Measurements from ENCODE around the gene FAM25C.
"Not testable (repeated sequence)": the region's sequence is repeated elsewhere in the genome, so short reads cannot be mapped to it uniquely, and the experiment has no call there.

The FAM25C gene

GRCh38 chr10:47999691-48000090 is at the start of gene FAM25C:
Gene FAM25C (minus strand): TSS chr10:47999791. CDS start chr10:47999765, 26 bp downstream.
- DNase-seq: not testable (repeated sequence)

- DNase-seq: not testable (repeated sequence)
Observed at GRCh38 chr10:48044557-48044956, 45.0 kb upstream of the FAM25C start.

DNA sequence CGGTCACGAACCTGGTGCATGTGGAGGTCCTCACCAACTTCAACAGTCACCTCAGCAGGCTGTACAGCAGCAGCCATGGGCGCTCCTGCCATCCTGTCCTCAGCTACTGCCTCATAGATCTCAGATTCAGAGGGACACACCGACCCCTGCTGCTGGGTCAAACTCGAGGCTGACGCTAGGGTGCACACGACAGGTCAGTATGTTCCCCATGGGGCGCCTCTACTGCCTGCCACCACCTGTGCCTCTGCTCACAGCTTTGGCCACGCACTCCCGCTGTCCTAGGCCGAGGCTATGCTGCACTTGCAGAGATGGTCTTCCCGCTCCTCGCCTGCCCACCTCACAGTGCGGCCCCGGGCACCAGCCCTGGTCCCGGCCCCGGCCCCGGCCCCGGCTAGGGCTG is 31.8 kb upstream of the FAM25C start:
- not testable (repeated sequence) for DNase-seq

- DNase-seq: not testable (repeated sequence)
Observed at GRCh38 chr10:48002306-48002705, 2.7 kb upstream of the FAM25C start.

DNA sequence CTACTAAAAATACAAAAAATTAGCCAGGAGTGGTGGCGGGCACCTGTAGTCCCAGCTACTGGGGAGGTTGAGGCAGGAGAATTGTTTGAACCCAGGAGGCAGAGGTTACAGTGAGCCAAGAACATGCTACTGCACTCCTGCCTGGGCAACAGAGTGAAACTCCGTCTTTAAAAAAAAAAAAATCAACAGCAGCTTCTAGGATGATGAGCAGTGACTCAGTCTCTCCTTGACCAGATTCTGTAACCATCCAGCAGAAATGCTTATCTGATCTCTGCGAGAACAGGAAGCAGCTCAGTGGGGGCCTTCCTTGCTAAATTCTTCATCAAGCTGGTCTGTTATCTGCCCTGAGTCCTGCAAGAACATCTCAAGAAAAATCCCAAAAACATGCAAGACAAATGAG is 5.5 kb downstream of the FAM25C start:
- DNase-seq: not testable (repeated sequence)

GRCh38 chr10:47992560-47992959 is 7.0 kb downstream of the FAM25C start:
- not testable (repeated sequence) for DNase-seq

GRCh38 chr10:47991706-47992105 is 7.9 kb downstream of the FAM25C start:
- not testable (repeated sequence) for DNase-seq

DNA sequence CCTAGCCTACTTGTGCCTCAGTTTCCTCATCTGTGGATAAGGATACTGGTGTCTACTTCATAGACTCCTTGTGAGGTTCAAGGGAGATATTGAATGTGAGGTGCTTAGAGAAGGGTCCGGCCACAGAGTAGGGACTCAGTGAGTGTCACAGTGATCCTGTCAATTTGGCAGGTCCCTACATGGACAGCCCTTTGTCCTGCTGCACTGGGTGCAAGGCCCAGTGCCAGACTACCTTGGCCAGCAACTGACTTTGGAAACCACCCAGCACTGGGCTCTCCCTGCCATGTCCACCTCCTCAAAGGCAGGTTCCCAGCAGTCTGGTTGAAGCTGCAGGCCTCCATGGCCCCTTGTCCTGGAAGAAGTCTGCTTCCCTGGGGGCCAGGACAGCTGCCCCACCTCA is 9.5 kb downstream of the FAM25C start:
- not testable (repeated sequence) for DNase-seq

- not testable (repeated sequence) for DNase-seq
Observed at GRCh38 chr10:47989542-47989950, 10.0 kb downstream of the FAM25C start.

- not testable (repeated sequence) for DNase-seq
Observed at GRCh38 chr10:47988718-47989541, 10.7 kb downstream of the FAM25C start.

GRCh38 chr10:47987952-47988351 is 11.6 kb downstream of the FAM25C start:
- not testable (repeated sequence) for DNase-seq

GRCh38 chr10:47986413-47987230 is 13.0 kb downstream of the FAM25C start:
- DNase-seq: not testable (repeated sequence)

GRCh38 chr10:47975409-47975808 is 24.2 kb downstream of the FAM25C start:
- not testable (repeated sequence) for DNase-seq

GRCh38 chr10:47973131-47973530 is 26.5 kb downstream of the FAM25C start:
- not testable (repeated sequence) for DNase-seq

GRCh38 chr10:47972077-47972476 is 27.5 kb downstream of the FAM25C start:
- not testable (repeated sequence) for DNase-seq

DNA sequence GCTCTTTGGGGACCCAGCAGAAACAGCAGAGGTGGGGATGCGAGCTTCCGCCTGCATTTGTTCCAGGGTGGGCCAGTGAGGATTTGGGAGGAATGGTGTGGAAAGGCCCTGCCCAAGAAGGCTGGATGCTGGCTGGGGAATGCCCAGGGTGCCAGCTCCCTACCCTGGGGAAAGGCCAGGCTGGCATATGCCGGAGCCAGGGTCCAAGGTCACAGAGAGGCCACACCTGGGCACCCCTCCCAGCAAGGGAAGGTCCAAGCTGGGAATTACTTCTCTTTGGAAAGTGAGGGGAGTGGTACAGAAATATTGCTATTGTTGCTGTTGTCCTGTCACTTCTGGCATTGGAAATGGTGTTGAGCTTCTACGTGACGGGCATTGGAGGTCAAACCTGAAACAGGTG is 28.0 kb downstream of the FAM25C start:
- DNase-seq: not testable (repeated sequence)

- DNase-seq: not testable (repeated sequence)
Observed at GRCh38 chr10:47970047-47970446, 29.5 kb downstream of the FAM25C start.

DNA sequence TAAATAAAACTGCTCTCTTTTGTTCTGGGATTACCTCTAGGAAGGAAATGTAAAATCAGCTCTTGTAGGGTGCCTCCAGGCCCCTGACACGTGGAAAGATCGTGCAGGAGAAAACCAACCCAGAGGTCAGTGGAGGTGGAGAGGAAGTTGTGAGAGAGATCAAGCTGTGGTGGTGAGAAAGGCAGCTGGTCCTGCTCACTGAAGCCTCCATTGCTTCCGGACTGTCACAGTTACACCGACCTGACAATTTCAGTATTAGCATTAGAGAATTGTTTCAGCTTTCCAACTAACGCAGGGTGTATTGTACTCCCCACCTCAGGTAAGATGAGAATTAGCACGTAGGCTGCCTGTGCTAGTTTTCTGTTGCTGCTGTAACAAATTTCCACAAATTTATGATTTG is 30.6 kb downstream of the FAM25C start:
- DNase-seq: not testable (repeated sequence)

GRCh38 chr10:47964280-47965063 is 35.1 kb downstream of the FAM25C start:
- DNase-seq: not testable (repeated sequence)

- DNase-seq: not testable (repeated sequence)
Observed at GRCh38 chr10:47962785-47963184, 36.8 kb downstream of the FAM25C start.

DNA sequence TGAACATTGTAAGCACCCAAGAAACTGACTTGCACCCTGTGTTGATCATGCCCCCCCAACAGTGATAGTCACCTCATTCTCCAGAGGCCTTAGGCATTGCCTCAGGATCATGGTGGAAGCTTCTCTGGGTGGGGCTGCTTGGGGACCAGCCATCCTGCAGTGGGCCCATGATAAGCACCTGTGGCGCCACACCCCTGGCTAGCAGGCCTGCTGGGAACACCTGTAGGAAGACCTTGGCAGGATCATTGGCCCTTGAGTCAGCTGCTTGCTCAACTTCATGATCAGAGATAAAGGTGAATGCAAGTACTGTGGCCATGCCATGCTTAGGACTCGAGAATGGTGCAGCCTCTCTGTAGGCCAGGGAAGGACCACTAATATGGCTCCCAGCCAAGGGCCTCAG is 38.9 kb downstream of the FAM25C start:
- DNase-seq: not testable (repeated sequence)

GRCh38 chr10:47959677-47960076 is 39.9 kb downstream of the FAM25C start:
- not testable (repeated sequence) for DNase-seq

DNA sequence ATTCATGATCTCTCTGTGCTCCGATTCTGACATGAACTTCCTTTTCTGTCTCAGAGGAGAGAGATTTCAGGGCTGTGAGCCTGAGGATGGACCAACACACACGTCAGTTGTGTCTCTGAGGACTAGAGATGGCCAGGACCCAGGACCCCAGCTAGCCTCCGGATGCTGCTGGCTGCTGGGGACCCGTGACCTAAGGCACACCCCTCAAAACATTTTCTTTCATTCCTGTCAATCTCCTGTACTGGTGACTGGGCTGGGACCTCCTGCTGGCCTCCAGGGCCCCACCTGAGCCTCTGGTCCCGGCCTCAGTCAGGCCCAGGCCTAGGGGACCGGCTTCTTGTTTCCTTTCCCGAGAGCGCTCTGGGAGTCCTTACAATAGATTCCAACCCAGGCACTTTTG is 42.4 kb downstream of the FAM25C start:
- DNase-seq: not testable (repeated sequence)
